BLaER1 treated with 17β-estradiol and CSF1 and Interleukin-3, amounts not matched to agents 10 nM and 100 nM (cell line): ENCODE measurements around the gene SRGN.

Experiments
- H3K27ac ChIP-seq, 11 experiments: shearing (Covaris generic); formaldehyde crosslinking; 2 replicates each; pipeline ENCODE4 v1.8.1; 2022
- H3K27me3 ChIP-seq, 11 experiments: shearing (Covaris generic); formaldehyde crosslinking; 2 replicates each; pipeline ENCODE4 v1.8.1; 2022
- H3K36me3 ChIP-seq, 11 experiments: shearing (Covaris generic); formaldehyde crosslinking; 2 replicates each; pipeline ENCODE4 v1.8.1; 2022
- H3K4me1 ChIP-seq, 10 experiments: shearing (Covaris generic); formaldehyde crosslinking; 2 replicates each; pipeline ENCODE4 v1.8.1; 2022
- H3K4me2 ChIP-seq, 11 experiments: shearing (Covaris generic); formaldehyde crosslinking; 2 replicates each; pipeline ENCODE4 v1.8.1; 2022
- H3K4me3 ChIP-seq, 10 experiments: shearing (Covaris generic); formaldehyde crosslinking; 2 replicates each; pipeline ENCODE4 v1.8.1; 2022
- H3K9ac ChIP-seq, 11 experiments: shearing (Covaris generic); formaldehyde crosslinking; 2 replicates each; pipeline ENCODE4 v1.8.1; 2022
- H3K9me3 ChIP-seq, 11 experiments: shearing (Covaris generic); formaldehyde crosslinking; replicated peaks in 1 of 11; 2 replicates each; pipeline ENCODE4 v1.8.1; 2022
- H4K20me1 ChIP-seq, 11 experiments: shearing (Covaris generic); formaldehyde crosslinking; 2 replicates each; pipeline ENCODE4 v1.8.1; 2022
- Cebpa-rat ChIP-seq, 11 experiments: shearing (Covaris generic); IDR thresholded peaks; 2 replicates each; pipeline ENCODE4 v1.8.1; 2022

The SRGN gene

GRCh38 chr10:69065406-69066361 lies 22.2 kb upstream of the SRGN start:
- Histone ChIP-seq H3K4me2 (peak overlapping the region; percentile 88 to 98 (median 94)), H3K36me3 (no peaks in the 10 kb centered on the region), H4K20me1 (no peaks in the 10 kb centered on the region), H3K9me3 (no peaks in the 10 kb centered on the region; a peak in 1 of 22 replicates), H3K27ac (peak overlapping the region; percentile 95 to 99 (median 98)), H3K27me3 (no peaks in the 10 kb centered on the region), H3K9ac (peak overlapping the region; percentile 75 to 94 (median 88)), H3K4me3 (peak overlapping the region in 8 of 10 experiments; percentile 1 to 36 (median 26); a peak in 11 of 20 replicates), H3K4me1 (peaks cover 58 to 98% (median 96%) of the 10 kb centered on the region in 10 experiments)
- peak; percentile 55 to 94 (median 85); a peak in 19 of 22 replicates for TF ChIP-seq Cebpa-rat (IDR thresholded peaks at IDR 0.05)

GRCh38 chr10:69067189-69067588 lies 20.7 kb upstream of the SRGN start:
- H3K4me1 ChIP-seq, result peaks cover 43 to 100% (median 87%) of the 10 kb centered on the region in 10 experiments
- no peak for TF ChIP-seq Cebpa-rat (IDR thresholded peaks at IDR 0.05)
- no peak overlapping the region for H3K4me3 ChIP-seq
- no peaks in the 10 kb centered on the region for H3K27me3 ChIP-seq
- no peaks in the 10 kb centered on the region; a peak in 1 of 22 replicates for H3K9me3 ChIP-seq
- H4K20me1 ChIP-seq, result no peaks in the 10 kb centered on the region
- peak overlapping the region in 9 of 11 experiments; percentile 96 to 99 (median 98); a peak in 18 of 22 replicates for H3K27ac ChIP-seq
- H3K36me3 ChIP-seq, result no peaks in the 10 kb centered on the region
- peak overlapping the region in 9 of 11 experiments; percentile 20 to 97 (median 94); a peak in 16 of 22 replicates for H3K4me2 ChIP-seq
- peak overlapping the region in 3 of 11 experiments; percentile 88 to 94 (median 93); a peak in 3 of 22 replicates for H3K9ac ChIP-seq

GRCh38 chr10:69068549-69068948 lies 19.4 kb upstream of the SRGN start:
- H3K27ac ChIP-seq, result peak overlapping the region in 10 of 11 experiments; percentile 46 to 99 (median 96); a peak in 18 of 22 replicates
- no peaks in the 10 kb centered on the region for H3K36me3 ChIP-seq
- H3K27me3 ChIP-seq, result no peaks in the 10 kb centered on the region
- no peaks in the 10 kb centered on the region; a peak in 1 of 22 replicates for H3K9me3 ChIP-seq
- peak overlapping the region in 8 of 11 experiments; percentile 55 to 97 (median 93); a peak in 15 of 22 replicates for H3K4me2 ChIP-seq
- H3K4me1 ChIP-seq, result peaks cover 39 to 100% (median 87%) of the 10 kb centered on the region in 10 experiments
- no peak overlapping the region for H3K4me3 ChIP-seq
- H4K20me1 ChIP-seq, result no peaks in the 10 kb centered on the region
- peak overlapping the region in 4 of 11 experiments; percentile 7 to 88 (median 20); a peak in 4 of 22 replicates for H3K9ac ChIP-seq
- TF ChIP-seq Cebpa-rat (IDR thresholded peaks at IDR 0.05), result no peak

DNA sequence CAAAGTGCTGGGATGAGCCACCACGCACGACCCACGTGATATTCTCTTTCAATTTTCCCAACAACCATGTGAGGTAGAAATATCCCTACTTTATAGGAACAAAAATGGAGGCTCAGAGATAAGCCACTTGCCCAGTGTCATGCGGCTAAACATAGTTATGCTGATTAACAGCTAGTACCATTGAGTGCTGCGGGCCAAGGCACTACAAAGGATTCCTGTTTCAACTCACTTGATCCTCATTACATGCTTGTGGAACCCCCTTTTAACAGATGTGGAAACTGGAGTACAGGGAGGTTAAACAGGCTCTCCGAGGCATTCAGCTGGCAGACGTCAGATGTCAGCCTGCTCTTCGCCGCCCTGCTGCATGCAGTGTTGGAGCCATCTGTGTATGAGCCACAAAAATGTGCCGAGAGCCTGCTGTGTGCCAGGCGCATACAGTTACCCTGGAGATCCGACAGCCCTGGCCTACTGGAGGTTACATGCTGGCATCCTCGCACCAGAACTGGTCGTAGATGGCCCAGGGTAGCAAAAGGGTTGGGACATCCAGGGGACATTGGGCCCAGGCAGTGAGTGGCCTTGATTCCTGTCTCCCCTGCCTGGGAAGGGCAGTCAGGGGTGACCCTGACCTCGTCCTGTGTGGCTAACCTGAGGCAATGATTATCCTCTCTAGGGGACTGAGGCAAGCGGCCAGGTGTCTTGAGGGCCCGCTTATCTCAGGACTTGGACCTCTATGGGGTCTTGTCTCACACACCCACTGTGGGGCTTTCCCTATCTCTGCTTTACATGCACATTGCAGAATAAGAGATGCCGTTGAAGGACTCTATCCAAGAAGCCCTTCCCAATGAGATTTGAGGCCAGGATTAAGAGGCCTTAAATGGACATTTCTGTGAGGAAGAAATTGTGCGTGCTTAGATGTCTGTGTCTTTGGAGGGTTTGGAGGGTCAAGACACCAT lies 18.5 kb upstream of the SRGN start:
- Histone ChIP-seq H3K27ac (peak overlapping the region in 10 of 11 experiments; percentile 9 to 99 (median 96); a peak in 17 of 22 replicates), H3K9ac (peak overlapping the region in 6 of 11 experiments; percentile 3 to 29 (median 26); a peak in 5 of 22 replicates), H3K27me3 (no peaks in the 10 kb centered on the region), H3K4me1 (peaks cover 31 to 100% (median 87%) of the 10 kb centered on the region in 10 experiments), H3K9me3 (no peaks in the 10 kb centered on the region; a peak in 1 of 22 replicates), H4K20me1 (no peaks in the 10 kb centered on the region), H3K36me3 (no peaks in the 10 kb centered on the region), H3K4me3 (no peak overlapping the region), H3K4me2 (peak overlapping the region in 8 of 11 experiments; percentile 55 to 97 (median 93); a peak in 16 of 22 replicates)
- no peak for TF ChIP-seq Cebpa-rat (IDR thresholded peaks at IDR 0.05)

DNA sequence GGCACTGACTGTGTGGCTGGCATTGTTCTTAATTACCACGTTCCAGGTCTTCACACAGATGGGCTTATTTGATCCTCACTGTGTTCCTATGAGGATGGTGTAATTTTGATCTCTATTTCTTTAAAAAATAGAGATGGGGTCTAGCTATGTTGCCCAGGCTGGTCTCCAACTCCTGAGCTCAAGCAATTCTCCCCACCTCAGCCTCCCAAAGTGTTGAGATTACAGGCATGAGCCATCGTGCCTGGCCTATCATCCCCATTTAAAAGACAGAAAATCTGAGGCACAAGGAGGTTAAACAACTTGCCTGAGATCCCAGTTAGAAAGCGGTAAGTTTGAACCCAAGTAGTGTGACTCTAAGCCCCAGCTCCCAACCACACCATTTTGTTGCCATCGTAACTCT lies 17.0 kb upstream of the SRGN start:
- Histone ChIP-seq H3K4me2 (peak overlapping the region in 4 of 11 experiments; percentile 88 to 97 (median 93); a peak in 8 of 22 replicates), H3K27me3 (no peaks in the 10 kb centered on the region), H3K36me3 (no peaks in the 10 kb centered on the region), H3K4me3 (no peak overlapping the region), H3K9me3 (no peaks in the 10 kb centered on the region; a peak in 1 of 22 replicates), H3K27ac (peak overlapping the region in 8 of 11 experiments; percentile 64 to 99 (median 98); a peak in 13 of 22 replicates), H3K4me1 (peaks cover 15 to 99% (median 78%) of the 10 kb centered on the region in 10 experiments), H4K20me1 (no peaks in the 10 kb centered on the region), H3K9ac (peak overlapping the region in 4 of 11 experiments; percentile 7 to 31 (median 18); a peak in 2 of 22 replicates)
- TF ChIP-seq Cebpa-rat (IDR thresholded peaks at IDR 0.05), result no peak

DNA sequence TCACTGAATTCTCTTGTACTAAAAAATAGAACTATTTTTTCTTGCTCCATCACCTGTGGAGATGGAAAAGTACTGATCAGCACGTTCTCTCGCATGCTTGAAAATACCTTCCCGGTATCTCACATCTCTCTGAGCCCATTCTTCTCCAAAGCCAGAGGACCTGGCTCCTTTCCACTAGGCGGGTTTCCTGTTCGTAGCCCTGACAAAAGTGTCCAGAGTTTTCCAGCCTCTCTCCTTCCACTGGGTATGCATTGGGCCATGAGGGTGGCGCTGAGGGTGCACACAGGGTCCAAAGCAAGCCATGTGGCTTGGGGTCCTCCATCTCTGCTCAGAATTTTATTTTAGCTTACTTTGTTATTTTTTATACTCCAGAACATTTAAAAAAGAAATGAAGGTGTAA lies 16.3 kb upstream of the SRGN start:
- Histone ChIP-seq H4K20me1 (no peaks in the 10 kb centered on the region), H3K4me1 (peaks cover 8 to 95% (median 72%) of the 10 kb centered on the region in 10 experiments), H3K4me3 (no peak overlapping the region), H3K27me3 (no peaks in the 10 kb centered on the region), H3K4me2 (peak overlapping the region in 4 of 11 experiments; percentile 45 to 97 (median 64); a peak in 6 of 22 replicates), H3K9me3 (no peaks in the 10 kb centered on the region; a peak in 1 of 22 replicates), H3K36me3 (no peaks in the 10 kb centered on the region), H3K9ac (no peak overlapping the region), H3K27ac (peak overlapping the region in 7 of 11 experiments; percentile 39 to 99 (median 96); a peak in 13 of 22 replicates)
- TF ChIP-seq Cebpa-rat (IDR thresholded peaks at IDR 0.05), result no peak

GRCh38 chr10:69073026-69073425 lies 14.9 kb upstream of the SRGN start:
- Histone ChIP-seq H3K9me3 (no peaks in the 10 kb centered on the region; a peak in 1 of 22 replicates), H3K4me2 (peak overlapping the region; percentile 39 to 97 (median 62)), H3K27me3 (no peaks in the 10 kb centered on the region), H3K27ac (peak overlapping the region in 10 of 11 experiments; percentile 50 to 99 (median 77); a peak in 19 of 22 replicates), H4K20me1 (no peaks in the 10 kb centered on the region), H3K9ac (peak overlapping the region in 10 of 11 experiments; percentile 1 to 77 (median 58); a peak in 11 of 22 replicates), H3K36me3 (no peaks in the 10 kb centered on the region), H3K4me1 (peaks cover 8 to 81% (median 57%) of the 10 kb centered on the region in 10 experiments; a peak in 19 of 20 replicates), H3K4me3 (peak overlapping the region in 1 of 10 experiments; percentile 9; a peak in 1 of 20 replicates)
- TF ChIP-seq Cebpa-rat (IDR thresholded peaks at IDR 0.05), result peak in 9 of 11 experiments; percentile 27 to 84 (median 72); a peak in 13 of 22 replicates
